Natural killer cell treated with Interleukin-12 subunit alpha and Interleukin-12 subunit beta and Interleukin-15 and Interleukin-18, amount 100 ng/mL, for 72 hours (primary cell): ENCODE measurements around the gene TSC2. TPM values are rescaled to one million over a fixed set of nuclear protein-coding genes. Genes with fewer than 3 reads are reported as not detected.

Experiments used
- ATAC-seq, 2 donors: fragments of 150-1000 bp; cut with Tn5 transposase in 1 of 2; sonication (Bioruptor Pico), chemical (Tn5 transposase) in 1 of 2; 2 replicates each; pipeline ENCODE4 v1.10.0; 2021
- DNase-seq: peaks from one replicate; pipeline ENCODE4 v3.0.0; 2022; ENCODE audit warnings: low spot score
- H3K27ac Mint-ChIP-seq, 2 donors: 1 replicate in 1 of 2; 2 replicates in 1 of 2; pipeline ENCODE4 v1.8.0; 2022; ENCODE audit warnings: mixed read lengths in 2 of 2, mild to moderate bottlenecking in 1 of 2, moderate library complexity in 1 of 2
- H3K27me3 Mint-ChIP-seq, 2 donors: 1 replicate in 1 of 2; 2 replicates in 1 of 2; pipeline ENCODE4 v1.8.0; 2022; ENCODE audit warnings: mixed read lengths in 2 of 2
- H3K36me3 Mint-ChIP-seq: one replicate; pipeline ENCODE4 v1.8.0; 2022; ENCODE audit warnings: mixed read lengths
- H3K4me1 Mint-ChIP-seq, 2 donors: 1 replicate in 1 of 2; 2 replicates in 1 of 2; pipeline ENCODE4 v1.8.0; 2022; ENCODE audit warnings: low read depth in 2 of 2, mixed read lengths in 2 of 2, mild to moderate bottlenecking in 1 of 2
- H3K4me3 Mint-ChIP-seq: one replicate; pipeline ENCODE4 v1.8.0; 2022; ENCODE audit warnings: mixed read lengths
- H3K9me3 Mint-ChIP-seq: 2 replicates; pipeline ENCODE4 v1.8.0; 2022; ENCODE audit warnings: mixed read lengths
- total RNA-seq, 2 donors: library from RNA; stranded (reverse); gene quantifications; one replicate each; pipeline ENCODE4 v1.2.3, GENCODE V29; 2022

Gene TSC2
- total RNA-seq, 2 donors from 2014 or later: 106 to 155 TPM

DNA sequence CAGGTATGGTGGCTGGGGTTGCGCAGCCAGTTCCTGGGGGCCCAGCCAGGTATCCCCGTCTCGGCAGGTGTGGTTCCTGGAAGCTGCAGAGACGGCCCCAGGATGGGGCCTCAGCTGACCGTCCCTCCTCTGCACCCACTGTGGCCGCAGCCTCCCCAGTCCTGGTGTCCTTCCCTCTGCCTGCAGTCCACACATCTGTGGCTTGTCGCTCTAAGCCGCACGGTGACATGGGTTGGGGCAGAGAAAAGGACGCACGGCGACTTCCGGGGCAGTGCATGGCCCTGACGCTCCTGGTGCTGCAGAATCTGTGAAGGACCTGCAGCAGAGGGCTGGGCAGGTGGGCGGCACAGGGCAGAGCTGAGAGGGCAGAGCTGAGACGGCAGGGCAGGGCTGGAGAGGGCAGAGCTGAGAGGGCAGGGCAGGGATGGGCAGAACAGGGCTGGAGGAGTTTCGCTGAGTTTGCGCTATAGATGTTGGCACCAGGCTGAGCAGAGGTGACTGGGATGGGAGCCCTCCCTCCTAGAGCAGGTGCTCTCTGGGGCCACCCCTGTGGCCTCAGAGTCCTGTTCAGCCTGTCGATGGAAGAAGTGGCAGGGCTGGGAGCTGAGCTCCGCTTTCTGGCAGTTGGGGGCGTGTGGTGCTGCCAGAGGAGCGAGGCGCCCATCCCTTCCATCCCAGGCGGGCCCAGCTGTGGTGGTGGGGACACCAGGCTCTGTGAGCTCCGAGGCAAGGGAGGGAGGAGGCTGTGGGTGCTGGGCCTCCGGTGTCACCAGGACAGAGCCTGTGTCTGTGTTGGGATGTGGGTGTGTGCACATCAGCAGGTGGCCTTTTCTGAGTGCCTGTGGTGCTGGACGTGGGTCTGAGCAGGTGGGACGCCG is 23.0 kb downstream of the TSC2 start:
- DNase-seq (no peak), ATAC-seq (peak in 1 of 2 donors; percentile 12)
- Mint-ChIP-seq H3K4me3 (no peak overlapping the region), H3K27me3 (no peaks in the 10 kb centered on the region), H3K27ac (no peak overlapping the region), H3K4me1 (peaks cover 3 to 8% of the 10 kb centered on the region in 2 donors), H3K9me3 (no peaks in the 10 kb centered on the region), H3K36me3 (peaks cover 4% of the 10 kb centered on the region)

DNA sequence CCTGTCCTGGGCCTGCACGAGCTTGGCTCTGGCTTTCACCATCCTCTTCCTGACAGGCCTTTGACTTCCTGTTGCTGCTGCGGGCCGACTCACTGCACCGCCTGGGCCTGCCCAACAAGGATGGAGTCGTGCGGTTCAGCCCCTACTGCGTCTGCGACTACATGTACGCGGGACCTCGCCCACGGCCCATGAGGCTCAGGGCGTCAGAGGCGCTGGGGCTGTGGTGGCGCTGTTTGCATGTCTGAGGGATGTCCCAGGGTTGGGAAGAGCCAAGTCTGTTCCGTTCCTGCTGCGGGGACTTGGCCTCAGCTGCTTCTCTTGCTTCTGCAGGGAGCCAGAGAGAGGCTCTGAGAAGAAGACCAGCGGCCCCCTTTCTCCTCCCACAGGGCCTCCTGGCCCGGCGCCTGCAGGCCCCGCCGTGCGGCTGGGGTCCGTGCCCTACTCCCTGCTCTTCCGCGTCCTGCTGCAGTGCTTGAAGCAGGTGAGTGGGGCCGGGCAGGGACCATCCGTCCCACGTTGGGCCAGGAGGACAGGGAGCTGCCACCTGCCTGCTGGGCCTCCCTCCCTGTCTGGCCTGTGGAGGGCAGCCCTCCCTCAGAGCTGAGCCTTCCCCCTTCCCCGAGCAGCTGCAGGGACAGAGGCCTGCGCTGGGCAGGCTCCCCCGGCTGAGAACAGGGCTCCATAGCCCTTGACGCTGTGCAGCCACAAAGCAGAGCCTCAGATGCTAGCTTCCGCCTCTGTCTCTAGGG is 23.8 kb downstream of the TSC2 start:
- Mint-ChIP-seq H3K9me3 (no peaks in the 10 kb centered on the region), H3K27ac (no peak overlapping the region), H3K4me3 (no peak overlapping the region), H3K36me3 (no peaks in the 10 kb centered on the region), H3K27me3 (no peaks in the 10 kb centered on the region), H3K4me1 (peaks cover 0 to 3% of the 10 kb centered on the region in 2 donors)
- ATAC-seq: no peak
- DNase-seq: no peak

DNA sequence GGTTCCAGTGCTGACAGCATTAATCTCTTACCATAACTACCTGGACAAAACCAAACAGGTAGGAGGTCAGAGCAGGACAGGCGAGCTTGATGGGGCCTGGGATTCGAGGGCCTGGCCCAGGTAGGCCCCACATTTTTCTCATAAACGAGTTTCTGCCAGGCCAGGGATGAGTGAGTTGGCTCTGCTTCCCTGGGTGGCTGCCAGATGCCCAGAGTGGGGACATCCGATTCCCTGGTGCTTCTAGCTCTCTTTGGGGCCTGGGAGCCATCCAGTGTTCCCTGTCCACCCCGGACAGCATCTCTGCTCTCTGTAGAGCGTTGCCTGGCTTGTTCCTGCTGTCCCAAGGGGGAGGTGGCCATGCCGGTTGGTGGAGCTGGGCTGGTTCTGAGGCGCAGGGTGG is 25.1 kb downstream of the TSC2 start:
- Mint-ChIP-seq H3K27me3 (no peaks in the 10 kb centered on the region), H3K4me3 (no peak overlapping the region), H3K4me1 (peaks cover 0 to 3% of the 10 kb centered on the region in 2 donors), H3K27ac (no peak overlapping the region), H3K36me3 (no peaks in the 10 kb centered on the region), H3K9me3 (no peaks in the 10 kb centered on the region)
- no peak for DNase-seq
- no peak for ATAC-seq

DNA sequence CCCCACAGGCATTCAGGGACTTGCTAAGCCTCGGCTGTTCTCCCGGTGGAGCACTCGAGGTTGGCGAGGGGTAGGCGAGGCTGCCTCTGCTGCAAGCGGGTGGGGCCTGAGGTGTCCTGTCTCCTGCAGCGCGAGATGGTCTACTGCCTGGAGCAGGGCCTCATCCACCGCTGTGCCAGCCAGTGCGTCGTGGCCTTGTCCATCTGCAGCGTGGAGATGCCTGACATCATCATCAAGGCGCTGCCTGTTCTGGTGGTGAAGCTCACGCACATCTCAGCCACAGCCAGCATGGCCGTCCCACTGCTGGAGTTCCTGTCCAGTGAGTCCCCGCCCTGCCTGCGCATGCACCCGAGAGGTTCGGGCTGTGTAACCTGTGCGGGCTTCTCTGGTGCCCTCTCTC is 26.3 kb downstream of the TSC2 start:
- H3K9me3 Mint-ChIP-seq: no peaks in the 10 kb centered on the region
- no peak overlapping the region for H3K4me3 Mint-ChIP-seq
- H3K27ac Mint-ChIP-seq: no peak overlapping the region
- no peak for DNase-seq
- no peaks in the 10 kb centered on the region for H3K36me3 Mint-ChIP-seq
- ATAC-seq: no peak
- no peaks in the 10 kb centered on the region for H3K27me3 Mint-ChIP-seq
- peaks cover 0 to 3% of the 10 kb centered on the region in 2 donors for H3K4me1 Mint-ChIP-seq

DNA sequence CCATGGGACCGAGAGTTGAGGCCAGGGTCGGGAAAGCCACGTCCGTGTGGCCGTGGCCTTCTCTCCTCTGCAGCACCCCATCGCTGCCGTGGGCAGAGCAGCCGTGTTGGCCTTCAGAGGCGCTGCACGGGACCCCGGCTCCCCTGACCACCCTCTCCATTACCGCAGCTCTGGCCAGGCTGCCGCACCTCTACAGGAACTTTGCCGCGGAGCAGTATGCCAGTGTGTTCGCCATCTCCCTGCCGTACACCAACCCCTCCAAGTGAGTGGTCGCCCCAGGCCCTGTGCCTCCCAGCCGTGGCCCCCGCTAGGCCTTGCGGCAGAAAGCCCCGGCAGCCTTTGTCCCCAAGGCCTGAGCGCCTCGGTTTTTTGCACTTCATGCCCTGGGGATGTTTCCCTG is 27.8 kb downstream of the TSC2 start:
- DNase-seq (no peak), ATAC-seq (no peak)
- Mint-ChIP-seq H3K27me3 (no peaks in the 10 kb centered on the region), H3K36me3 (no peaks in the 10 kb centered on the region), H3K4me3 (no peak overlapping the region), H3K27ac (no peak overlapping the region), H3K9me3 (no peaks in the 10 kb centered on the region), H3K4me1 (no peaks in the 10 kb centered on the region)

DNA sequence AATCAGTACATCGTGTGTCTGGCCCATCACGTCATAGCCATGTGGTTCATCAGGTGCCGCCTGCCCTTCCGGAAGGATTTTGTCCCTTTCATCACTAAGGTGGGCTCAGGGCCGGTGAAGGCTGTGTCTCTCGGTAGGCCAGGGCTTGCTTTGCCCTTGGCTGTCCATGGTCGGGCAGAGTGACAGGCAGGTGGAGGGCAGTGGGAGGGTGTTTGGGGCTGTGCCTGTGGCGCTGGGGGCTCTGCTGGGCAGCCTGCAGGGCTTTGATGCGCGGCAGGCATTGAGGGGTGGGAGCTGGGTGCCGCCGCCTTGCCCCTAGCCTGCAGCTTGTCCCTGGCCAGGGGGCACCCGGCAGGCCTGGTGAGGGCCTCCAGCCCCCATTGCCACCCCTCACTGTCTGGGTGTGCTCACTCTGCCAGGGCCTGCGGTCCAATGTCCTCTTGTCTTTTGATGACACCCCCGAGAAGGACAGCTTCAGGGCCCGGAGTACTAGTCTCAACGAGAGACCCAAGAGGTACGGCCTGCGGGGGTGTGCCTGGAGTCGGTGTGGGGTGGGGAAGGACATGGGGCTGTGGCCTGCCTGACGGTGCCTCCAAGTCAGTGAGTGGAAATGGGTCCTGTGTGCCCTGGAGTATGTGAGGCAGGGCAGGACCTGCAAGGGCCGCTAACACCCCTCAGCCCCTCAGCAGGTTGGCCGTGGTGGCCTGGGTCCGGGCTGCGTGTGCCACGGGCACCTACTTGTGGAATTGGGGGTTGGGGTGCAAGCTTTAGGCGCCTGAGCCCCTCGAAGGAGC is 28.5 kb downstream of the TSC2 start:
- Mint-ChIP-seq H3K27me3 (no peaks in the 10 kb centered on the region), H3K4me1 (no peaks in the 10 kb centered on the region), H3K36me3 (no peaks in the 10 kb centered on the region), H3K27ac (no peak overlapping the region), H3K4me3 (no peak overlapping the region), H3K9me3 (no peaks in the 10 kb centered on the region)
- no peak for ATAC-seq
- DNase-seq: no peak

DNA sequence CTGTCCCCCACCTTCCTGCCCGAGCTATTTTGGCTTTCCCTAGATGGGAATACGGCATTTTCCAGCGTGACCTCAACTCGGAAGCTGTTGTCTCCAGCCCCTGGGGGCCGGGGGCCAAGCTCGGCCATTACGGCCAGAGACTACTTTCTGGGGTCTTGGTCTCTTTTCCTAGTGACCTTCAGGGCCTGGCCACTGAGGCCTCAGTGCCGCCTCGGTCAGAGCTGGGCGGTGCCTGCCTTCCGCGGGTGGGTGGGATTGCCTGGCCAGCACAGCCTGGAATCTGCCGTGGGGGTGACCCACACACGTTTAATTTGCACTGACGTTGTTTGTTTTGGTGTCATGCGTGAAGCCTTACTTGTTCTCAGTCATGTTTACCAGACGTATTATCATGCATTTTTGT is 29.2 kb downstream of the TSC2 start:
- H3K36me3 Mint-ChIP-seq: no peaks in the 10 kb centered on the region
- H3K27ac Mint-ChIP-seq: no peak overlapping the region
- ATAC-seq (no peak), DNase-seq (no peak)
- no peaks in the 10 kb centered on the region for H3K4me1 Mint-ChIP-seq
- no peak overlapping the region for H3K4me3 Mint-ChIP-seq
- H3K9me3 Mint-ChIP-seq: no peaks in the 10 kb centered on the region
- no peaks in the 10 kb centered on the region for H3K27me3 Mint-ChIP-seq

DNA sequence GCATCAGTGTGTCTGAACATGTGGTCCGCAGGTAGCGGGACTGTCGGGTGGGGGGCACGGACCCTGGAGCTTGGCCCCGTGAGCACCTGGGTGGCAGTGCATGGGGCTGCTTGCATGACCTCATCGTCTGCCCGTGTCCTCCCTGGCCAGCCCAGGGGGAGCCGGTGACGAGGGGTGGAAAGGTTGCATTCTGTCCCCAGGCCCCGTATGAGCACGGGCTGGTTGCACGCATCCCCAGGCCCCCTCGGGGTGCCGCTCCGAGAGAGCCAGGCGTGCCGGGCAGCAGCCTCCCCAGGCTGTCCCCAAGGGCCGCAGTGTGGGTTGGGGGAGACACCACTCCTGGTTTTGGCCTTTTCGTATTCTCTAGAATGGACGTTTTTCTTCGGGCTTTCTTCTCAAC is 29.9 kb downstream of the TSC2 start:
- DNase-seq: no peak
- no peaks in the 10 kb centered on the region for H3K36me3 Mint-ChIP-seq
- no peak overlapping the region for H3K4me3 Mint-ChIP-seq
- H3K4me1 Mint-ChIP-seq: peaks cover 0 to 4% of the 10 kb centered on the region in 2 donors
- H3K27ac Mint-ChIP-seq: no peak overlapping the region
- H3K9me3 Mint-ChIP-seq: no peaks in the 10 kb centered on the region
- no peaks in the 10 kb centered on the region for H3K27me3 Mint-ChIP-seq
- ATAC-seq: no peak

DNA sequence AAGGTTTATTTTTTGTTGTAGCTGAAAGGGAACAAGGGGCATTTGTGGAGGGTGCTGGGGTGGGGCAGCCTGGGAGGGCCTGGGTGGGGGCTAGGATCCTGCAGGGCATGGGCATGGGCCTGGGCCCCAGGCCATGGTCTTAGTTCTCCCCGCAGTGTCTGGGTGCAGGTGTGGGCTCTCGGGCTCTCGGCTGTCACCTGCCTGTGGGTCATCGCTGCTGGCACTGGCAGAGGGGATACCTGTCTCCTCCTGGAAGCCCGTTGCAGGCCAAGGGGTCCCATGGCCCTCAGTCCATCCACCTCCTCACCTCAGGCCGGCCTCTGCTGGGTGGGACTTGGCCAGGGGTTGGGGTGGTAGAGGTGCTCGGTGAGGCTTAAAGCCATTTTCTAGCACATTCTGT is 30.3 kb downstream of the TSC2 start:
- no peak for ATAC-seq
- peaks cover 0 to 4% of the 10 kb centered on the region in 2 donors for H3K4me1 Mint-ChIP-seq
- H3K36me3 Mint-ChIP-seq: no peaks in the 10 kb centered on the region

DNA sequence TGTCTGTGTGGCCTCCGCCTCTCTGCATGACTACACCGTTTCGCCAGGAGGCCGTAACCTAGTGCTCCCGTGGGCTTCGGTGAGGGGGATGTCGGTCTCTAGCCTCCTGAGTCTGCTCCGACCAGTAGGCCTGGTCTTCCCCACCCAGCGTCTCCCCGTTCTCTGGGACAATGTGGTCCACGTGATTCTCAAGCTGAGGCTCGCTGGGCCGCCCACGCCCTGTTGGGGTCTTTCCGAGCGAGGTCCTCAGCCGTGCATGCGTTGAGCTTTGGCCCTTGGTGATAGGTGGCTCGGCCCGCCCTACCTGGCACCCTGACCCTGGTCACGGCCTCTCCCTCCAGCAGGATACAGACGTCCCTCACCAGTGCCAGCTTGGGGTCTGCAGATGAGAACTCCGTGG is 30.9 kb downstream of the TSC2 start:
- peaks cover 0 to 4% of the 10 kb centered on the region in 2 donors for H3K4me1 Mint-ChIP-seq
- DNase-seq (no peak), ATAC-seq (no peak)
- H3K9me3 Mint-ChIP-seq: no peaks in the 10 kb centered on the region
- H3K27me3 Mint-ChIP-seq: no peaks in the 10 kb centered on the region
- H3K4me3 Mint-ChIP-seq: no peak overlapping the region
- no peaks in the 10 kb centered on the region for H3K36me3 Mint-ChIP-seq
- no peak overlapping the region for H3K27ac Mint-ChIP-seq

More for the DNA sequence above, 30.3 kb downstream of the TSC2 start:
- no peak overlapping the region for H3K27ac Mint-ChIP-seq
- H3K4me3 Mint-ChIP-seq: no peak overlapping the region
- no peaks in the 10 kb centered on the region for H3K27me3 Mint-ChIP-seq
- no peak for DNase-seq
- H3K9me3 Mint-ChIP-seq: no peaks in the 10 kb centered on the region

DNA sequence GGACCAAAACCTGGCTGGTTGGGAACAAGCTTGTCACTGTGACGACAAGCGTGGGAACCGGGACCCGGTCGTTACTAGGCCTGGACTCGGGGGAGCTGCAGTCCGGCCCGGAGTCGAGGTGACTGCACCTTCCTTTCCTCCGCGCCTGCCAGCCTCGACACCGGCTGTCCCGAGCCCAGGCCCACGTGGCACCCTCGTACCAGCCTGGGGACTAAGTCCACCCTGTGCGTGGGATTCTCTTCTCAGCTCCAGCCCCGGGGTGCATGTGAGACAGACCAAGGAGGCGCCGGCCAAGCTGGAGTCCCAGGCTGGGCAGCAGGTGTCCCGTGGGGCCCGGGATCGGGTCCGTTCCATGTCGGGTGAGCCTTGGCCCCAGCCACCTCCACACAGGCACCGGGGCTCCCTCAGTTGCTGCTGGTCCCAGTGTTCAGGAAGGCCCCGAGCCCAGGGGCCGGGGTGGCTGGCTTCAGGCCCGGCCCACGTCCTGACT is 31.6 kb downstream of the TSC2 start:
- H3K4me1 Mint-ChIP-seq: peaks cover 0 to 4% of the 10 kb centered on the region in 2 donors
- DNase-seq: no peak
- no peak overlapping the region for H3K4me3 Mint-ChIP-seq
- no peaks in the 10 kb centered on the region for H3K27me3 Mint-ChIP-seq
- H3K27ac Mint-ChIP-seq: no peak overlapping the region
- no peaks in the 10 kb centered on the region for H3K36me3 Mint-ChIP-seq
- H3K9me3 Mint-ChIP-seq: no peaks in the 10 kb centered on the region
- no peak for ATAC-seq

DNA sequence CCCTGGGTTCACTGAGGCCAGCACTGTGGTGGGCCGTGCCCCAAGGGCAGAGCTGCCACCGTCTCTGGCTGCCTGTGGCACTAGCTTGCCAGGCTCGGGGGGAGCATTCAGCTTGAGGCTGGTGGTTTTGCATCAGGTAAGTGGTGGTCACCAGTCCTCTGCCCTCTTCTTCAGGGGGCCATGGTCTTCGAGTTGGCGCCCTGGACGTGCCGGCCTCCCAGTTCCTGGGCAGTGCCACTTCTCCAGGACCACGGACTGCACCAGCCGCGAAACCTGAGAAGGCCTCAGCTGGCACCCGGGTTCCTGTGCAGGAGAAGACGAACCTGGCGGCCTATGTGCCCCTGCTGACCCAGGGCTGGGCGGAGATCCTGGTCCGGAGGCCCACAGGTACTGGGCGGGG is 32.2 kb downstream of the TSC2 start:
- peaks cover 0 to 4% of the 10 kb centered on the region in 2 donors for H3K4me1 Mint-ChIP-seq
- no peaks in the 10 kb centered on the region for H3K9me3 Mint-ChIP-seq
- DNase-seq: no peak
- no peak for ATAC-seq
- no peaks in the 10 kb centered on the region for H3K27me3 Mint-ChIP-seq
- no peak overlapping the region for H3K27ac Mint-ChIP-seq
- no peaks in the 10 kb centered on the region for H3K36me3 Mint-ChIP-seq
- no peak overlapping the region for H3K4me3 Mint-ChIP-seq

DNA sequence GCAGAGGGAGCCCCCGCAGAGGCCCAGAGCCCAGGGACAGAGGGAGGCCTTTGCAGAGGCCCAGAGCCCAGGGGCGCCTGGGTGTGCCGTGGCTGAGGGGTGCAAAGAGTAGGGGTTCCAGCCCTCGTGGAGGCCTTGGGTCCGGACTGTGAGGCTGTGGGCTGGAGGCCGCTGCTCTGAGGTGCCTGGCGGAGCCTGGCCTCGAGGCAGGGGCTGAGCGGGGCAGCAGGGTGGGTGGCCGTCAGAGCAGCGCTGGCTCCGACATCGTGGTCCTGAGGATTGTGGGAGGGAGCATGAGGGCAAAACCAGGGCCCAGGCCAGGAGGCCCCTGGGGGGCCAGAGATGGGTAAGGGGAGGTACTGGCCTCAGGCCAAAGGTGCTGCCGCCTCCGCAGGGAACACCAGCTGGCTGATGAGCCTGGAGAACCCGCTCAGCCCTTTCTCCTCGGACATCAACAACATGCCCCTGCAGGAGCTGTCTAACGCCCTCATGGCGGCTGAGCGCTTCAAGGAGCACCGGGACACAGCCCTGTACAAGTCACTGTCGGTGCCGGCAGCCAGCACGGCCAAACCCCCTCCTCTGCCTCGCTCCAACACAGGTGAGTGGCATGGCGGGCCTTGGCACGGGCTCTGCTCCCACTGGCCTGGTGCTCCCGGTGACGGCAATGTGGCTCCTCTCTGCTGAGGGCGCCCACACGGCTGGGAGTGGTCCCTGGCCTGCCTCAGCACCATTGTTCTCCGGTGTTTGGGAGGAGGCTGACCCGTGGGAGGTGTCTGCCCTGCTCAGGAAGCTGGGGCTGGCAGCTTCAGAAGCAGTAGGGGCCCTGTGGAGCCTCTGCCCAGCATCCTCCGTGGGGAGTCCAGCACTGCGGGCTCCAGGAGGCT is 33.7 kb downstream of the TSC2 start:
- no peaks in the 10 kb centered on the region for H3K36me3 Mint-ChIP-seq
- DNase-seq: no peak
- no peak overlapping the region for H3K4me3 Mint-ChIP-seq
- H3K4me1 Mint-ChIP-seq: peaks cover 0 to 4% of the 10 kb centered on the region in 2 donors
- ATAC-seq: no peak
- H3K9me3 Mint-ChIP-seq: no peaks in the 10 kb centered on the region
- no peaks in the 10 kb centered on the region for H3K27me3 Mint-ChIP-seq
- H3K27ac Mint-ChIP-seq: no peak overlapping the region
